HG03520 (cell line): ENCODE results near the gene ABCB10.
A peak's percentile ranks its signal among the peaks of the same experiment; 100 is the strongest.
"Not testable (repeated sequence)": the region's sequence is repeated elsewhere in the genome, so short reads cannot be mapped to it uniquely, and the experiment has no call there.

Experiments used
- ATAC-seq: cut with Tn5 transposase; IDR thresholded peaks from one replicate; pipeline ENCODE4 v1.9.1; 2021; ENCODE audit warnings: mild to moderate bottlenecking, moderate library complexity; ENCODE audit not compliant: unreplicated experiment

The ABCB10 gene

DNA sequence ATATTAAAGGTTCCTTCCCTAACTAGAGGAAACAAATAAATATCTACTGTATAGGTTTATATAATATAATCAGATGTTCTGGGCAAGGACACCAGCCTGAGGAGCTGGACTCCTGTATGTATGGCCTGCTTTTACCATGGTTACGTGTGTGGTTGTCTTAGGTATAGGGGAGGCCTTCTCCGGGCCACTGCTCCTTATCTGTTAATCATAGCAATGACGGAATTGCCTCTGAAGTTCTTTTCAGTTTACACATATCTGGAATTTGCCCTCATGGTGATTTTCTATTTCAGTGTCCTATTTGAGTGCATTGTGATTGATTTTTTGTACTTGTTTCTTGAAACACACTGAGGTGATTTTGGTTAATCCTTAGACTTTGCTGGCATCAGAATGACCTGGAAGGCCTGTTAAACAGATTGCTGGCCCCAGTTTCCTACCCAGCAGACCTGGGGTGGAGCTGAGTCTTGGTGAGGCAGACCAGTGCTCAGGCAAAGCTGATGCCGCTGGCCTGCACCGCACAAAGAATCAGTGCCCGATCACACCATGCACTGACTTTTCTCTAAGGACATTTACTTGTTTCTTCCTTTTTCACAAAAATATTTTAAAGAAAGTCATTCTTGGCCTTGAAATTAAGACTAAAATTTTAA is 18.5 kb downstream of the ABCB10 start:
- ATAC-seq, result no peak

DNA sequence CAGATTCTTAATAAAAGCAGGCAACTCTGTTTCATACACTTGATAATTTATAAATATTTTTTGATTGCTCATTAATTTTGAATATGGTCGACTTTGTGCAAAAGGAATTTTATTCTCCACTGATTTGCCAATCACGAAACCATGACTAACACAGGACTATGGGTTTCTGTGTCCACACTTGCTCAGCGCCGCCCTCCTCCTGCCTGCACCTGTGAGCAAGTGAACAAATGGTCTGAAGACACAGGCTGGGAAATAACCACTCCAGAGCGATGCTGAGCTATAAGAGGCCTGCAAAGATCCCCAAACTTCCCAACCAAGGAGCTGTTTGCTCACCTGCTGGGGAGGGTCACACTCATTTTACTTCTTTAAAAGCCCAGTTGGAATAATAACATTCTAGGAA is 19.6 kb downstream of the ABCB10 start:
- no peak for ATAC-seq

DNA sequence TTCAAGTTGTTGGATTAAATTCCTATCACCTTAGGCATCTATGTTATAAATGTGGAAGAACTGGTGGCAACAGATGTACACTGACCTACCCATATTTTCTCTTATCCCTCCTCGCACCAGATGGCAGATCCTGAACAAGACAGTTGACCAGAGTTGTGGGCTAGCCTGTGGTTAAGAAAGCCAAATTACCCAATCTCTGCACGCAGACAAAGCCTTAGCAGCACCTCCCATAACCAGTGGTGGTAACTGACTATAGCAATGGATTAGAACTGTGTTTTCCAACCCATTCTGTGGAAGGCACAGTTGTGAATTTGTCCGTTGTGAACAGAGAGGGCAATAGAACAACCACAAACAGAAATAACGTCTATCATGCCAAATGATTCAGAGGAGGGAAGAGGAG is 20.6 kb downstream of the ABCB10 start:
- ATAC-seq, result no peak

DNA sequence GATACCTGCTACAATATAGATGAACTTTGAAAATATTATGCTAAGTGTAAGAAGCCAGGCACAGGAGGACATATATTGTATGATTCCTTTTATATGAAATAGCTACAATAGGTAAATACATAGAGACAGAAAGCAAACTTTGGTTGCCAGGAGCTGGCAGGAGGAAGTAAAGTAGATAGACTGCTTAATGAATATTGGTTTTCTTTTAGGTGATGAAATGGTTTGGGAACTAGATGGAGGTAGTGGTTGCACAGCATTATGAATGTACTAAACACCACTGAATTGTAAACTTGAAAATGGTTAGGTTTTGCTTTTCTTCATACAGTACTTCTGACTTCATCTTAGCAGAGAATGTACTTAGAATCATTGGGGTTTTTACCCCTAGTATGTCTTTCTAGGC is 21.5 kb downstream of the ABCB10 start:
- no peak for ATAC-seq

DNA sequence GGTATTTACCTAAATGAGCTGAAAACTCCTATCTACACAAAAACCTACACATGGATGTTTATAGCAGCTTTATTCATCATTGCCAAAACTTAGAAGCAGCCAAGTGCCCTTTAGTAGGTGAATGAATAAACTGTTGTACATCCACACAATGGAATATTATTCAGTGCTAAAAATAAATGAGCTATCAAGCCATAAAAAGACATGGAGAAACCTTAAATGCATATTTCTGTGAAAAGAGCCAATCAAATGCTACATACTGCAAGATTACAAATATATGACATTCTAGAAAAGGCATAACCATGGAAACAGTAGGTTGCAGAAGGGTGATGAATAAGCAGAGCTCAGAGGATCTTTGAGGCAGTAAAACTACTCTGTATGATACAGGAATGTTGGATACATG is 23.3 kb downstream of the ABCB10 start:
- no peak for ATAC-seq

DNA sequence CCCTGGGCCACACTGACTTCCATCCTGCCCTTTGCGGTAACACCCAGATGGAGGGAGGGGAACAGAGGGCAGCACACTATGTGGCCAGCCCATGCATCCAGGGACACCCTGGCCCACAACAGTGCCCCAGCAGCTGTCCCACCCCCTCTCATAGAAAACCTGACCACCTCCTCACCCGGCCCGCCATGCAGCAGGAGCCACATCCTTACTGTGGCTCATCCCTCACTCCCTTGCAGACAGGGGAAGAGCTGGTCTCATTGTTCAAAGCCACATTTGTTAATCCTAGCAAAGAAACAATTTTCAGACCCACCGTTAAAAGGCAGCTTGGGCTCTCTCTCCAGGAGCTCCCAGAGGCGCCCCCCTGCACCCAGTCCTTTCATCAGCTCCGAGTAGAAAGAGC is 27.2 kb downstream of the ABCB10 start:
- ATAC-seq, result no peak

DNA sequence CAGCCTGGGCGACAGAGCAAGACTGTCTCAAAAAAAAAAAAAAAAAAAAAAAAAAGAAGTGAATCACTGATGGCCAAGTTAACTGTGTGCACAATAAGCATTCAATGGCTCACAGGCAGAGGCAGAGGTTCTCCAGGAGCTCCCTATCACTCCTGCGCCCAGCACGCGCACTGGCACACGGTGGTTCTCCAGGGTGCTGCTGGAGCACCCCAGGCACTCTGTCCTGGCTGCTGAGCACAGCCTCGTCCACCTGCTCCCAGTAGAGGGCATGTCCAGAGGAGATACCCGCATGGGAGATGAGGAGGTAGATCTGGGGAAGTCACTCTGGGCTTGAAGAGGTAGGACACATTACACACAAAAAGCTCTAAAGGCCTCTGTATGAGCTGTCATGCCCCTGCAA is 28.9 kb downstream of the ABCB10 start:
- ATAC-seq, result no peak

GRCh38 chr1:229526695-229527094 is 31.8 kb downstream of the ABCB10 start:
- ATAC-seq, result no peak

- ATAC-seq, result no peak
Measured at GRCh38 chr1:229523052-229523451, 35.5 kb downstream of the ABCB10 start.

GRCh38 chr1:229514578-229515275 is 43.8 kb downstream of the ABCB10 start:
- ATAC-seq, result no peak

DNA sequence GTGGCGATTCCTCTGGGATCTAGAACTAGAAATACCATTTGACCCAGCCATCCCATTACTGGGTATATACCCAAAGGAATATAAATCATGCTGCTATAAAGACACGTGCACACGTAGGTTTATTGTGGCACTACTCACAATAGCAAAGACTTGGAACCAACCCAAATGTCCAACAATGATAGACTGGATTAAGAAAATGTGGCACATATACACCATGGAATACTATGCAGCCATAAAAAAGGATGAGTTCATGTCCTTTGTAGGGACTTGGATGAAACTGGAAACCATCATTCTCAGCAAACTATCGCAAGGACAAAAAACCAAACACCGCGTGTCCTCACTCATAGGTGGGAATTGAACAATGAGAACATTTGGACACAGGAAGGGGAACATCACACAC is 46.9 kb downstream of the ABCB10 start:
- not testable (repeated sequence) for ATAC-seq

- ATAC-seq, result not testable (repeated sequence)
Measured at GRCh38 chr1:229511201-229511600, 47.3 kb downstream of the ABCB10 start.

- no peak for ATAC-seq
Measured at GRCh38 chr1:229509576-229509975, 48.9 kb downstream of the ABCB10 start.

- ATAC-seq, result no peak
Measured at GRCh38 chr1:229508823-229509337, 49.6 kb downstream of the ABCB10 start.

DNA sequence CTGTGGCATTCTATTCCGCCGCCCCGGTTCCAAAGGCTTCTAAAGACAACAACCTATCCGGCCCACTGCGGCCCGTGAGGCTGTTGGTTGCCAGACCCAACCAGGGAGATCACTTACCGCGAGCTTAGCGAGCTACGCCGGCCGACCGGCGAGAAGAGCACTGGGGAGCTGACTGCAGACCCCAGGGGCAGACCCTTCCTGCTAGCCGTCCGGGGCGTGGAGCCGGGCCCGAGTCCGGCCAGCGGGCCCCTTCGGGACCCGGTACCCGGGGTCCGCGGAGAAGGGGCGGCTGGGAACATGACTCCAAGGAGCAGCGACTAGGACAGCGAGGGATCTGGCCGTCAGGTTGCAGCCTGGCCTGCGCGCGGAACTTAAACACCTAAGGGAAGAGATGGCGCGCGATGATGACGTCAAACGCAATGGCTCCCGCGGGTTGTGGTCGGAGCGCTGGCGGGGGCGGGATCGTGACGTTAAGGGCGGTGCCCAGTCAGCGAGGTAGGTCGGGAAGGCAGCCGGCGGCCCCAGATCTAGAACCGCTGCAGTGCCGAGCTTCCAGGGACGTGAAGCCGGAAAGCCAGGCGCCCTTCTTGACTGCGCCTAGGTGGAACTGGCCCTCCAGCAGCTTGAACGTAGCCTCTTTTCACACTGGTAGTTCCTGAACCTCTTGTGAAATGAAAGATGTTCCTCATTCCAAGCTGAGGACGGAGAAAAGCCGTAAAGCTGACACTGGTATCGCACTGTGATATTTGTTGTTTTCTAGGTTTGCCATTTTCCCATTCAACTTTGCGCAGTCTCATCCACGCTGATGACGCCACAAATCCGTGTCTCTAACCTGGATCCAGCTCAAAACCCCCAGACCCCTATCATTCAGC is 50.3 kb downstream of the ABCB10 start, which contains the start of gene NUP133:
Gene NUP133 (minus strand): TSS at position 391 of the 872 bp plus-strand sequence. CDS start 92 bp downstream, at position 299.
- ATAC-seq, result peak; percentile 89

GRCh38 chr1:229507502-229507901 is 51.0 kb downstream of the ABCB10 start:
- no peak for ATAC-seq

- no peak for ATAC-seq
Measured at GRCh38 chr1:229506633-229507032, 51.9 kb downstream of the ABCB10 start.

DNA sequence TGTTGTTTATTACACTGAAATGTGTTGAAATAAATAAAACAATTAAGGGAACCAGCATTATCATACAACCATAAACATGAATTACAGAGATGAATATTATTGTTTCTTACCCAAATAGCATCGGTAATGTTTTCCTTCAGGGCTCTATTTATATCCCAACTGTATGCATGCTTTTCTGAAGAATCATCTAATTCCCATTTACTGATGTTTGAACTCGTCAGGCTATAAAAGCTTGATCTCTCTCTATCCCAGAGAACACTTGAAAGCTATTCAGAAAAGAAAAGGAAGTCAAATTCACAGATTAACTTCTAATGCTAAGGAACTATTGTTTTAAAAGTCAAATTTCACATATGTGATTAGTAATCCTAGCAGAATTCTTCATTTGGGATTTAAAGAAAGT is 62.7 kb downstream of the ABCB10 start:
- no peak for ATAC-seq

DNA sequence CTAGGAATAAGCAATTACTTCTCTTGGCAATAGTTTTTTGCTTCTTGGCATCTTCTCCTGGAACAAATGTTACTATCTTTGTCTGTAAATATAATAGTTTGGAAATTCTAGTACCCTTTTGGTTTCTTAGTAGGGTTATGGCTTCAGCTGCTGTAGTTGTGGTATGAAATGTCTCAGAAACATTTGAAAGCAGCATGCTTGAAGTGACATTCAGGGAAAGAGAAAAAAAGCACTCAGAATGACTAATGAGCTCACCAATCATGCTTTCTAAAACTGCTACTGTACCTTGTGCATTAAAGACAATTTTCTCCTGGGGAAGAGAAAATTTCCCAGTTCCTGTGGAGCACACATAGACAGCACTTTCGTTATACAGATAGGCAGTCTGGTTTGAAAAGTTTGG is 71.3 kb downstream of the ABCB10 start:
- no peak for ATAC-seq

DNA sequence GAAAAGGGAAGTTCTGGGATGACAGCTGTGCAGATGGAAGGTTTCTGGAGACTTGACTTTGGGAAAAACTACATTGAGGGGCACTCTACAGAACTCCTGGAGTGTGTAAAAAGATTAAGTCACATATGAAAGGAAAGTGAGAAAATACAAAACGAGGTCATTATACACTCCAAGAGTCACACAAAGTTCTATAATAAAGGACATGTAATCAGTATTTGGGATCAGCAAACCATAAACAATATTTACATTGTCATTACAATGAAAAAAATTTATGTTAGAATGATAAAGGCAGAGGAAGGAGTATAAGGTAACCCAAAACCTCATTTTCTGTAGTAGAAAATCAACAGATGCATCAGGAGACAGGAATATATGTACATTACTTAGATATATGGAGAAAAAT is 73.2 kb downstream of the ABCB10 start:
- ATAC-seq, result no peak

DNA sequence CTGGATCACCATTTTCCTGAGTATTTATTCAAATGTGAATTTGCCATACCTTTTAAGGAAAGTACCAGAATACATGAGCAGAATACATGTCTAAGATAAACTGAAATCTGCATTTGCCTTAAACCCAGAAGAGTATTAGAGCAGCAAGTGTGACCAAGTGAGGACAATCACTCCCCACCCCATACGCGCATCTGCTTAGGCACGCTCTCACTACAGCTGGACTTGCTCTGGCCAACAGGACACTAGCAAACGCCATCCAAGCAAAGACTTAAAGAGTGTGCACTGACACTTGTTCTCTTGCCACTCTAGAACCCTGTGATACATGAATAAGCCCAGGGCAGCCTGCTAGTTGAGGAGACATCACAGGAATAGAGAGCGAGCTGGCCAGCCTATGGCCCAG is 76.0 kb downstream of the ABCB10 start:
- ATAC-seq, result no peak
